B cell (primary cell): ENCODE measurements around the gene PRDM15. TPM values are rescaled to one million over a fixed set of nuclear protein-coding genes. Genes with fewer than 3 reads are reported as not detected.

Source experiments
- ATAC-seq: fragments of 200-7000 bp; cut with Tn5 transposase; one replicate; pipeline ENCODE4 v1.10.0; 2021; ENCODE audit warnings: low read depth, mild to moderate bottlenecking, moderate number of reproducible peaks, moderate library complexity
- CTCF ChIA-PET: fragments of 350-600 bp; sonication (Branson Sonifier 250); formaldehyde crosslinking; loops from one replicate; lab custom pipeline; 2021; ENCODE audit warnings: antibody characterized with exemption, inconsistent platforms; lab: Charles Lee
- POLR2A ChIA-PET: fragments of 350-600 bp; sonication (Branson Sonifier 250); formaldehyde crosslinking; loops from one replicate; lab custom pipeline; 2021; ENCODE audit warnings: antibody characterized with exemption; lab: Charles Lee
- DNase-seq: peaks from one replicate; pipeline ENCODE4 v3.0.0; 2013
- H2AFZ ChIP-seq: 2 replicates; pipeline ENCODE4 v1.6.1; 2012; ENCODE audit warnings: mild to moderate bottlenecking, low read depth, low read length; ENCODE audit not compliant: insufficient read depth, poor library complexity, severe bottlenecking
- H3K27ac ChIP-seq, 2 donors: 1 replicate in 1 of 2; 2 replicates in 1 of 2; pipeline ENCODE4 v1.5.1; 2012 to 2013; ENCODE audit warnings: low read length in 2 of 2, mild to moderate bottlenecking in 2 of 2, moderate library complexity in 1 of 2
- H3K27me3 ChIP-seq, 4 experiments: fragments of 200-600 bp in 1 of 4; sonication (generic) in 1 of 4; replicated peaks in 1 of 4; 1 replicate in 2 of 4; 2 replicates in 2 of 4; pipeline versions ENCODE4 v1.6.1 to v1.7.0; 2013 to 2016; ENCODE audit warnings: low read length in 3 of 4, mild to moderate bottlenecking in 2 of 4, mixed read lengths in 1 of 4, moderate library complexity in 1 of 4; ENCODE audit not compliant: insufficient read depth in 4 of 4, control insufficient read depth in 3 of 4; ENCODE audit errors: control extremely low read depth in 1 of 4
- H3K36me3 ChIP-seq, 2 experiments: replicated peaks in 1 of 2; 1 replicate in 1 of 2; 2 replicates in 1 of 2; pipeline versions ENCODE4 v1.6.1 to v1.7.1; 2013; ENCODE audit warnings: low read length in 1 of 2; ENCODE audit not compliant: insufficient read depth in 2 of 2, control insufficient read depth in 1 of 2; ENCODE audit errors: control extremely low read depth in 1 of 2, extremely low read depth in 1 of 2
- H3K4me1 ChIP-seq, 2 donors: fragments of 200-600 bp in 1 of 2; sonication (generic) in 1 of 2; 1 replicate in 1 of 2; 2 replicates in 1 of 2; pipeline versions ENCODE4 v1.5.1 to v1.6.1; 2013 to 2017; ENCODE audit warnings: low read length in 2 of 2; ENCODE audit not compliant: control insufficient read depth in 2 of 2, insufficient read depth in 2 of 2
- H3K4me2 ChIP-seq: replicated peaks from 2 replicates; pipeline ENCODE3; 2012; ENCODE audit warnings: mild to moderate bottlenecking, low read depth, low read length; ENCODE audit not compliant: poor library complexity, severe bottlenecking
- H3K4me3 ChIP-seq, 5 experiments: fragments of 200-600 bp in 1 of 5; sonication (generic) in 1 of 5; 1 replicate in 3 of 5; 2 replicates in 2 of 5; pipeline versions ENCODE4 v1.5.1 to v1.7.0; 2011 to 2016; ENCODE audit warnings: low read length in 4 of 5, mild to moderate bottlenecking in 4 of 5, low read depth in 2 of 5, control low read depth in 1 of 5, moderate library complexity in 1 of 5; ENCODE audit not compliant: insufficient read depth in 1 of 5; ENCODE audit errors: control extremely low read depth in 1 of 5, extremely low read depth in 1 of 5
- H3K79me2 ChIP-seq: fragments of 200-600 bp; sonication (generic); one replicate; pipeline ENCODE4 v1.6.0; 2016; ENCODE audit warnings: low read length; ENCODE audit not compliant: control insufficient read depth, insufficient read depth
- H3K9ac ChIP-seq: fragments of 200-600 bp; sonication (generic); 2 replicates; pipeline ENCODE4 v1.6.1; 2017; ENCODE audit warnings: mild to moderate bottlenecking, low read length, moderate library complexity
- H3K9me3 ChIP-seq, 3 donors: one replicate each; pipeline versions ENCODE4 v1.6.1 to v1.7.1; 2013; ENCODE audit warnings: low read length in 2 of 3; ENCODE audit not compliant: control insufficient read depth in 2 of 3, insufficient read depth in 1 of 3; ENCODE audit errors: control extremely low read depth in 1 of 3
- H4K20me1 ChIP-seq: 2 replicates; pipeline ENCODE4 v1.6.0; 2012; ENCODE audit warnings: mild to moderate bottlenecking, low read length; ENCODE audit not compliant: insufficient read depth, control insufficient read depth, poor library complexity, severe bottlenecking
- H3K27ac Mint-ChIP-seq: one replicate; pipeline ENCODE4 v1.8.0; 2021; ENCODE audit warnings: mixed read lengths
- H3K27me3 Mint-ChIP-seq: one replicate; pipeline ENCODE4 v1.8.0; 2021; ENCODE audit warnings: mixed read lengths
- H3K4me1 Mint-ChIP-seq: one replicate; pipeline ENCODE4 v1.8.0; 2021; ENCODE audit warnings: mixed read lengths
- H3K4me3 Mint-ChIP-seq: one replicate; pipeline ENCODE4 v1.8.0; 2021; ENCODE audit warnings: mixed read lengths
- H3K9me3 Mint-ChIP-seq: one replicate; pipeline ENCODE4 v1.8.0; 2022; ENCODE audit warnings: mixed read lengths; ENCODE audit not compliant: insufficient read depth
- EZH2 ChIP-seq: IDR thresholded peaks from 2 replicates; pipeline ENCODE4 v1.6.1; 2012; ENCODE audit warnings: borderline replicate concordance, low read depth, mild to moderate bottlenecking, moderate library complexity, low read length; ENCODE audit not compliant: insufficient read depth, poor library complexity, severe bottlenecking
- WGBS: methylation state at CpG from one replicate; pipeline ENCODE4 v1.1.5; 2013; ENCODE audit warnings: missing lambda C conversion rate; ENCODE audit not compliant: insufficient coverage; 5-methylcytosine and 5-hydroxymethylcytosine counted together
- intact Hi-C: fragments of 100-400 bp; cut with micrococcal nuclease; formaldehyde crosslinking; loops from one replicate; pipeline ENCODE4 v1.10.0; 2022
- polyA plus RNA-seq: library from polyadenylated mRNA; depleted of rRNA; stranded (reverse); fragments of >200 nt; gene quantifications from 2 replicates; pipeline ENCODE4 v1.2.3, GENCODE V29; 2012
- total RNA-seq, 2 donors: library from RNA; stranded (reverse); fragments of 120-200 nt in 1 of 2; gene quantifications; 1 replicate in 1 of 2; 2 replicates in 1 of 2; pipeline versions ENCODE4 v1.2.3 to v1.2.4, GENCODE V29; 2013 to 2022
- TF ChIP-seq, protein P1 (sequence below): fragments of 200-600 bp; IDR thresholded peaks from one replicate; pipeline ENCODE4 v1.8.0; 2022; ENCODE audit warnings: antibody characterized with exemption, mild to moderate bottlenecking

The PRDM15 gene
- total and polyA plus RNA-seq, 2 donors (not counting 1 experiment from before 2014, with no cell fraction given) = 21.3 to 29.2 TPM

DNA sequence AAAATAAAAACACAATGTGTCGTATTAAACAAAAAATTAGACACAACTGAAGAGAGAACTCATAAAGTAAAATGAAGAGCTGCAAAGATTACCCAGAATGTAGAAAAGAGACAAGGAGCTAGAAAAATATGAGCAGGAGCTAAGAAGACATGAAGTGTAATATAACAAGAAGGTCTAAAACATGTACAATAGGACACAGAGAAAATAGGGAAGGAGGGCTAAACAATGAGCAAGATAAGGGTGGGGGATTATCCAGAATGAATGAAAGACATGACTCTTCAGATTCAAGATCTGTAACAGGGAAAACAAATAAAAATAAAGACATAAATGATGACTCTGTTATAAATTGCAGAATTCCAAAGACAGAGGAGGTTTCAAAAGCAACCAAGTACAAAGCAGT is 38.3 kb downstream of the PRDM15 start:
- no peaks in the 10 kb centered on the region for H4K20me1 ChIP-seq
- no peaks in the 10 kb centered on the region for H3K27me3 ChIP-seq
- no peak overlapping the region for H2AFZ ChIP-seq
- TF ChIP-seq EZH2 = no peak
- TF ChIP-seq, protein P1, sequence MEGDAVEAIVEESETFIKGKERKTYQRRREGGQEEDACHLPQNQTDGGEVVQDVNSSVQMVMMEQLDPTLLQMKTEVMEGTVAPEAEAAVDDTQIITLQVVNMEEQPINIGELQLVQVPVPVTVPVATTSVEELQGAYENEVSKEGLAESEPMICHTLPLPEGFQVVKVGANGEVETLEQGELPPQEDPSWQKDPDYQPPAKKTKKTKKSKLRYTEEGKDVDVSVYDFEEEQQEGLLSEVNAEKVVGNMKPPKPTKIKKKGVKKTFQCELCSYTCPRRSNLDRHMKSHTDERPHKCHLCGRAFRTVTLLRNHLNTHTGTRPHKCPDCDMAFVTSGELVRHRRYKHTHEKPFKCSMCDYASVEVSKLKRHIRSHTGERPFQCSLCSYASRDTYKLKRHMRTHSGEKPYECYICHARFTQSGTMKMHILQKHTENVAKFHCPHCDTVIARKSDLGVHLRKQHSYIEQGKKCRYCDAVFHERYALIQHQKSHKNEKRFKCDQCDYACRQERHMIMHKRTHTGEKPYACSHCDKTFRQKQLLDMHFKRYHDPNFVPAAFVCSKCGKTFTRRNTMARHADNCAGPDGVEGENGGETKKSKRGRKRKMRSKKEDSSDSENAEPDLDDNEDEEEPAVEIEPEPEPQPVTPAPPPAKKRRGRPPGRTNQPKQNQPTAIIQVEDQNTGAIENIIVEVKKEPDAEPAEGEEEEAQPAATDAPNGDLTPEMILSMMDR = no peak
- no peak overlapping the region for H3K4me2 ChIP-seq
- peaks cover 6 to 43% of the 10 kb centered on the region in 2 experiments for H3K36me3 ChIP-seq
- peaks cover 0 to 5% (median 1%) of the 10 kb centered on the region in 3 donors for H3K9me3 ChIP-seq
- CTCF ChIA-PET = interaction anchor here (1.2 kb wide), 1 partner anchor 24 kb away, joined by 3 read pairs; no protein-coding TSS in a partner anchor
- no CpG with 5 or more reads among the region's 1 CpG for WGBS
- H3K4me3 ChIP-seq = no peak overlapping the region
- no peak overlapping the region for H3K27ac ChIP-seq
- POLR2A ChIA-PET = interaction anchor here (0.7 kb wide), 1 partner anchor 81 kb away, joined by 8 read pairs; no protein-coding TSS in a partner anchor
- Mint-ChIP-seq H3K4me1 (peaks cover 19% of the 10 kb centered on the region), H3K27me3 (no peaks in the 10 kb centered on the region), H3K9me3 (peaks cover 5% of the 10 kb centered on the region), H3K27ac (no peak overlapping the region), H3K4me3 (no peak overlapping the region)
- H3K4me1 ChIP-seq = peaks cover 0 to 10% of the 10 kb centered on the region in 2 donors
- ATAC-seq (no peak), DNase-seq (no peak)
- H3K79me2 ChIP-seq = no peaks in the 10 kb centered on the region
- intact Hi-C loops = no loop called here
- no peak overlapping the region for H3K9ac ChIP-seq

- intact Hi-C loops = no loop called here
- no peaks in the 10 kb centered on the region for H3K79me2 ChIP-seq
- Mint-ChIP-seq H3K4me3 (no peak overlapping the region), H3K27me3 (no peaks in the 10 kb centered on the region), H3K9me3 (peaks cover 5% of the 10 kb centered on the region), H3K4me1 (peaks cover 28% of the 10 kb centered on the region), H3K27ac (no peak overlapping the region)
- TF ChIP-seq EZH2 = no peak
- TF ChIP-seq, protein P1 = no peak
- ChIA-PET POLR2A (no interaction called here), CTCF (interaction anchor here (1.2 kb wide), 1 partner anchor 23 kb away, joined by 3 read pairs; no protein-coding TSS in a partner anchor)
- DNase-seq (no peak), ATAC-seq (no peak)
- H4K20me1 ChIP-seq = no peaks in the 10 kb centered on the region
- H3K9me3 ChIP-seq = peaks cover 0 to 5% (median 1%) of the 10 kb centered on the region in 3 donors
- H3K4me2 ChIP-seq = no peak overlapping the region
- peaks cover 6 to 52% of the 10 kb centered on the region in 2 experiments for H3K36me3 ChIP-seq
- H3K27me3 ChIP-seq = no peaks in the 10 kb centered on the region
- H3K9ac ChIP-seq = no peak overlapping the region
- peaks cover 0 to 23% of the 10 kb centered on the region in 2 donors for H3K4me1 ChIP-seq
- H3K27ac ChIP-seq = no peak overlapping the region
- no peak overlapping the region for H2AFZ ChIP-seq
- no peak overlapping the region for H3K4me3 ChIP-seq
- 98% methylated on average over 13 of the region's 21 CpGs for WGBS
Observed at GRCh38 chr21:41839387-41840000, 39.6 kb downstream of the PRDM15 start.
